NCI-H2081 treated with DMSO at 0.1 percent for 48 hours (cell line): ENCODE measurements around the gene DHX34.
"Not testable (repeated sequence)": the region's sequence is repeated elsewhere in the genome, so short reads cannot be mapped to it uniquely, and the experiment has no call there.

ENCODE experiments used
- DNase-seq: peaks from one replicate; lab custom pipeline; 2025; lab: John Stamatoyannopoulos, UW

DHX34 gene

DNA sequence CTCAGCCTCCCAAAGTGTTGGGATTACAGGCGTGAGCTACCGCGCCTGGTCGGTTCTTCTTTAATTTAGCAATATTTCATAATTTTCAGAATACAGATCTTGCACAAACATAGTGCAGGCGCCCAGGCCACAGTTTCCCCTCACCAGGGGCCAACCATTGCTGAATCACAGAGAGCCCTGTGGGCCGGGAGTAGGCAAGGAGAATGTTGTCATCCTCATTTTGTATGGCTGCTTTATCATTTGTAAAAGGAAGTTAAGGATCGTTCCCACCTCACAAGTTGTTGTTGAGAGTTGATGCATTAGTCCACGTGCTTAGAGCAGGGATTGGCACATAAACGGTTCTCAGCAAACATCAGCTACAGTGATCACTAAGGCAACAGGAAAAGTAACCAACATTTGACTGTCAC lies 40.0 kb downstream of the DHX34 start:
- no peak for DNase-seq

- no peak for DNase-seq
Observed at GRCh38 chr19:47390533-47391488, 41.7 kb downstream of the DHX34 start.

GRCh38 chr19:47391510-47392223 lies 42.6 kb downstream of the DHX34 start:
- no peak for DNase-seq

DNA sequence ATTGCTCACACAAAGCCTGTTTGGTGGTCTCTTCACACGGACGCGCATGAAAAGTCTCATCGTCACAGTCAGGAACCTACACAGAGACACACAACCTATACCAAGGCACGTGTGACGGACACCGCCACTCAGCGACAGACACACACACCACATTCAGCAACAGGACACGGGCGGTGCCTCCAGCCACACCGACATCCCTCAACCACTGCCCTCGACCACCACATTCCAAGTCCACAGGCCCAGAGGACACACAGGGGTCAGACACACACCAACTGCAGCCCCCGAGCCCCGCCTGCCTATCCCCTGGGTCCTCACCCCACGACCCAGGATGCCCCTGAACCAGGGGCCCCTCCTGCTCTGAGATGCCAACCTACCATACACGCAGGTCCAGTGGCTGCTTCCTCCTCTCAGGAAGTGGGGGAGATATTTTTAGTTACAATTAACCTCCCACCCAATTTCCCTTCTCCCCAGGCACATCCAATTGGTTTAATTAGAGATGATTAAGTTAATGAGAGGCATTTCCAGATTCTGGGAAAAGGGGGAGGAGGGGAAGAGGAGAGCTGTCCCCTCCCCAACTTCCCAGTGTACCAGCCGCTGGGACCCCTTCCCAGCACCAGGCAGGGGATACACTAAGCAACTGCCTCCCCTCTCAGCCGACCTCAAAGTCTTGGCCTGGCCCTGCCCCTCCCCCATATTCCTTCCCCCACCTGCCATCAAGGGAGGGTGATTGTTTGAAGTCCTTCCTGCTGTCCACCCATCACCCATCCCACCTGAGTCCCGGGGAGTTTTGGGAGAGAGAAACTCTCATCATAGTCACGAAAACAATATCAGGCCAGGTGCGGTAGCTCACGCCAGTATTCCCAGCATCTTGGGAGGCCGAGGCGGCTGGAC lies 49.8 kb downstream of the DHX34 start:
- DNase-seq = no peak

DNA sequence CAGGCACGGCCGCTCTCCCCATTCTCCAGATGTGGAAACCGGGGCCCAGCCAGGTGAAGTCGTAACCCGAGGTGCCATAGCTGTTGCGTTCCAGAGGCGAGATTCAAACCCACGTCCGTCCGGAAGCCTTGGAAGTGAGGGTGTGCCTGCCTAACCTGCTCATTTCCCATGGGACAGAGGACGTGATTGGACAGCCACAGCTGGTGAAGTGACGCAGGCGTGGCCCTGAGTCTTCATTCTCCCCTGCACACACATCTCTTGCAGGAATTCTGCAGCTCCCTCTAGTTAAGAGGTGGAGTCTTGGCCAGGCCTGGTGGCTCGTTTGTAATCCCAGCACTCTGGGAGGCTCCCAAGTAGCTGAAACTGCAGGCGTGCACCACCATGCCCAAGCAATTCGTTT lies 53.4 kb downstream of the DHX34 start:
- DNase-seq = no peak

- no peak for DNase-seq
Observed at GRCh38 chr19:47404334-47405196, 55.5 kb downstream of the DHX34 start.

GRCh38 chr19:47405197-47405550 lies 56.1 kb downstream of the DHX34 start:
- no peak for DNase-seq

DNA sequence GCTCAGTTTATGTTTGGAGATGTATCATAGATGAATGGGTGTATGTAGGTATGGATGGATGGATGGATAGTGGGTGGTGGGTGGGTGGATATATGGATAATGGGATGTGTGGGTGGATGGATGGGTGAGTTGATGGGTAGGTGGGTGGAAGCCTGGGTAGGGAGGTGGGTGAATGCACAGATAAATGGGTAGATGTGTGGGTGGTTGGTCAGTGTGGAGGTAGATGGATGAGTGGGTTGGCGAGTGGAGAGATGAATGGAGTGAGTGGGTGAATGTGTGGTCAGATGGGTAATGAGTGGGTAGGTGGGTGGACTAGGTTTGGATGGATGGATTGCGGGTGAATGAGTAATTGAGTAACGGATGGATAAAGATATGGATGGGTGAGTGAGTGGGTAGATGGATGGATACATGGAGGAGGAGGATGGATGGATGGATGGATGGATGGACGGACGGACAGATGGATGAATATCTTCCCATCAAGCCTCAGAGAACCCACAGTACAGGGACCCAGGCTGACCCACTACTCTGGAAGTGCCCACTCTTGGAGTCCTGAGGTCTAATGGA lies 56.8 kb downstream of the DHX34 start:
- no peak for DNase-seq

DNA sequence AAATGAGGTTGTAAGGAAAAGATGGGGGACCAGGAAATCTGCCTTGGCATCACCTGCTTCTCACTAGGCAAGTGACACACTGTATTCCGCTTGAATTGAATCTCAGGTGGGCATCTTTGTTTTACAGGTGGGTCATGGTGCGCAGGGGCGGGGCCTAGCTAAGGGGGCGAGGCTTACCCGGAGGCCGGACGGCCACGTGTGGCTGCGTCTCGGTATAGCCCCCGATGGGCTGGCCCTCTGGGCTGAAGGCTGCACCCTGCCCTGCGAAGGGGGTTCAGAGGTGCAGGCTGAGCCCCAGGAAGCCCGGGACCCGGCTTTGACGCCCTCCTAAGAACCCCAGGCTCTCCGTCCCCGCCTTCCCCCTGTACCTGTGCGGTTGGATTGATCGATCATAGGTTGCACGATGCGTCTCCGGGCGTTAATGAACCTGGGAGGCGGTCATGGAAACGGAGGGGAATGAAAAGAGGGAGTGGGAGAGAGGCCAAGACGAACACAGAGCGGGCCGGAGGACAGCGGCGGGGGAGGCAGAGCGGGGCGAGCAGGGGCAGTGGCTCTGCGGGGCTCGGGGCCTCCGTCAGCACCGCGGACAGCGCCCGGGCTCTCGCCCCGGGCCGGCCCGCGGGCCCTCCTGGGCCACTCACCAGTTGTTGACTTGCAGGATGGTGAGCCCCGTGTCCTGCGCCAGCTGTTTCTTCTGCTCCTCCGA lies 57.7 kb downstream of the DHX34 start:
- no peak for DNase-seq

GRCh38 chr19:47407417-47407774 lies 58.3 kb downstream of the DHX34 start:
- DNase-seq = no peak

GRCh38 chr19:47408156-47408938 lies 59.2 kb downstream of the DHX34 start:
- DNase-seq = no peak

DNA sequence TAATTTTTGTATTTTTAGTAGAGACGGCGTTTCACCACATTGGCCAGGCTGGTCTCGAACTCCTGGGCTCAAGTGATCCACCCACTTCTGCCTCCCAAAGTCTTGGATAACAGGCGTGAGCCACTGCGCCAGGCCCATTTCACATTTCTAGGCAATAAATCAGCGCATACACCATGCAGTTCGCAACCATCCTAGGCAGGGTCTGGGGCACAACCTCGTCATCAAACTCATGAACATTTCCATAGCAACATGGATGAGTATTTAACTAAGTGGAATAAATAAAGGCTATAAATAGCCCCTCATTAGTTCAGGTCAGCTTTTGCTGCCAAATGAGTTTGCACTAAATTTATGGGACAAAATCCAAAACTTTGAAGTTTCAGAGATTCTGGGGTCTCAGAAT lies 62.0 kb downstream of the DHX34 start:
- no peak for DNase-seq

GRCh38 chr19:47411696-47412095 lies 62.6 kb downstream of the DHX34 start:
- DNase-seq = not testable (repeated sequence)

DNA sequence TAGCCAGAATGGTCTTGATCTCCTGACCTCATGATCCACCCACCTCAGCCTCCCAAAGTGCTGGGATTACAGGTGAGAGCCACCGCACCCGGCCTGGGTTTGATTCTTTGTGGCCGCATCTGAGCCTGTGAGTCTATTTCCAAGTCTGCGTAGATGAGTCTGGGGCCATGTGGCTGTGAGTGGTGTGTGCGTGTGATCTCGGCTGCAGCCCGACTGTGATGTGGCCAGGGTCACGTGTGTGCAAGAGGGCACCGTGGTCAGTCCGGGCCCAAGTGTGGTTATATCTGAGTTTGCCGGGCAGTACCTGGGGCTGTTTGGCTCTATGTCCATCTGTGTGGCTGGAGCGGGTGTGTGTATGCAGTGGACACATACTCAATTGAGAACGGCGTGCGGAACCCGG lies 64.8 kb downstream of the DHX34 start:
- DNase-seq = no peak

DNA sequence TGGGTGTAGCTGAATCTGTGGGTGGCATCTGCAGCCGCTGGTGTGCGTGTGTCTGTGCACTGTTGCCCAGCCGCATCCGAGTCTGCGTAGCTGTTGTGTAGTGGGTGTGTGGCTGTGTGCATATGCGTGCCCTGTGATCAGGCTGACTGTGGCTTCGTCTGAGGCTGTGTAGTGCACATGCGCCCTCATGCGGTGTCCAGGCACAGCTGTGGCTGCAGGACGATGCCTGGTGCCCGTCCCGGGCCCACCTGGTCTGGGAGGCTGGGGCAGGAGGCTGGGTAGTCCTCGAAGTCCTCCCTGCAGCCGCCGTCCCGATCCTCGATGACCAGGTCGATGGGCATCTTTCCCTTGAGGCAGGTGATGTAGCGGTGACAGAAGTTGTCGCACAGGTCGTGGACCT lies 65.4 kb downstream of the DHX34 start:
- no peak for DNase-seq

GRCh38 chr19:47415953-47416642 lies 67.0 kb downstream of the DHX34 start:
- DNase-seq = no peak

- no peak for DNase-seq
Observed at GRCh38 chr19:47416643-47416985, 67.5 kb downstream of the DHX34 start.

DNA sequence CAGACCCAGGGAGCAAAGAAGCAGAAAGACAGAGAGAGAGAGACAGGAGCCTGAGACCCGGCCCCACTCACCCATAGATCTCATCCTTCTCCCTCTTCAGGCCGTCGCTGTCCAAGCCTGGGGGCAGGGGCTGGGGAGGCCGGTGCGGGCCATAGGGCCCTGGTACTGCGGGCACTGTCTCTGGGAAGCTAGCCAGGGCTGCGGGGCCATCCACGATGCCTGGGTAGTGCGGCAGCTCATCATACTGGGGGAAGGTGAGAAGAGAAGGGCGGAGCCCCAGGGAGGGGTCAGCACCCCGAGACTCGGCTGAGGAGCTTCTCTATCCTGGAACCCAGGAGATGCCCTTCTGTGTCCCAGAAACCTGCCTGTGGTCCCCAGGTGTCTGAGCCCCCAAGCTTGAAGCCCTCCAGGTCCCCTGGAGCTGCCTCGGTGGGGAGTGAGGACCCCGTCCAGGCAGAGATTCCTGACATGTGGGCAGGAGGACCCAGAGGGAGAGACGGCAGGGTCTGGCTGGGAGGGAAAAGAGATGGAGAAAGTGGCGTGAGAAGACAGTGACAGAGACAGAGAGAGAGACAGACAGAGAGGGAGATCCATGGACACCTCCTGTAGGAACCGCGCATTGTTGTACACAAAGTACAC lies 68.1 kb downstream of the DHX34 start:
- DNase-seq = no peak
